Liver (tissue), 9 donors: ENCODE measurements around the gene MED4. TPM values are rescaled to one million over a fixed set of nuclear protein-coding genes. Genes with fewer than 3 reads are reported as not detected.

Experiments
- DNase-seq: peaks from one replicate; pipeline ENCODE4 v3.0.0-alpha.2; 2017; ENCODE audit warnings: low spot score
- H3K27ac ChIP-seq, 2 donors: one replicate each; pipeline ENCODE4 v1.7.0; 2013; ENCODE audit warnings: inconsistent platforms in 2 of 2, low read length in 2 of 2, control low read depth in 1 of 2, low read depth in 1 of 2, mild to moderate bottlenecking in 1 of 2
- H3K27me3 ChIP-seq, 4 donors: one replicate each; pipeline versions ENCODE4 v1.6.1 to v1.7.0; 2013; ENCODE audit warnings: low read length in 3 of 4, inconsistent platforms in 1 of 4, mild to moderate bottlenecking in 1 of 4, moderate library complexity in 1 of 4; ENCODE audit not compliant: control insufficient read depth in 4 of 4, insufficient read depth in 4 of 4
- H3K36me3 ChIP-seq, 4 donors: one replicate each; pipeline versions ENCODE4 v1.6.1 to v1.7.0; 2013; ENCODE audit warnings: low read length in 3 of 4, mild to moderate bottlenecking in 3 of 4, low read depth in 1 of 4, moderate library complexity in 1 of 4; ENCODE audit not compliant: control insufficient read depth in 4 of 4, insufficient read depth in 3 of 4
- H3K4me1 ChIP-seq, 4 donors: one replicate each; pipeline versions ENCODE4 v1.6.1 to v1.7.0; 2013; ENCODE audit warnings: low read length in 3 of 4, mild to moderate bottlenecking in 3 of 4, moderate library complexity in 1 of 4; ENCODE audit not compliant: control insufficient read depth in 4 of 4, insufficient read depth in 4 of 4
- H3K4me3 ChIP-seq, 3 donors: one replicate each; pipeline versions ENCODE4 v1.6.1 to v1.7.0; 2013; ENCODE audit warnings: low read length in 3 of 3, control low read depth in 1 of 3, low read depth in 1 of 3, mild to moderate bottlenecking in 1 of 3
- H3K9ac ChIP-seq, 2 donors: one replicate each; pipeline ENCODE4 v1.7.0; 2013; ENCODE audit warnings: low read length in 2 of 2, mild to moderate bottlenecking in 2 of 2, moderate library complexity in 2 of 2, control low read depth in 1 of 2, low read depth in 1 of 2
- H3K9me3 ChIP-seq, 4 donors: one replicate each; pipeline versions ENCODE4 v1.6.1 to v1.7.0; 2013; ENCODE audit warnings: low read length in 3 of 4; ENCODE audit not compliant: control insufficient read depth in 4 of 4
- ATF3 ChIP-seq: IDR thresholded peaks from 2 replicates; pipeline ENCODE4 v1.6.1; 2016; ENCODE audit warnings: antibody characterized with exemption
- CTCF ChIP-seq: fragments of 150-350 bp; IDR thresholded peaks from 2 replicates; pipeline ENCODE4 v1.5.1; 2017; ENCODE audit warnings: improper control_type of control experiment, low read depth, low read length; ENCODE audit not compliant: missing input control
- FOXA1 ChIP-seq: IDR thresholded peaks from 2 replicates; pipeline ENCODE4 v1.6.1; 2016; ENCODE audit warnings: antibody characterized with exemption
- FOXA2 ChIP-seq: IDR thresholded peaks from 2 replicates; pipeline ENCODE4 v1.6.1; 2016; ENCODE audit warnings: antibody characterized with exemption
- GABPA ChIP-seq, 2 donors: IDR thresholded peaks in 1 of 2; conservative IDR thresholded peaks in 1 of 2; 2 replicates each; pipeline ENCODE4 v1.6.1; 2016; ENCODE audit warnings: antibody characterized with exemption in 2 of 2, mild to moderate bottlenecking in 1 of 2, moderate library complexity in 1 of 2
- HNF4A ChIP-seq, 2 donors: conservative IDR thresholded peaks; 2 replicates each; pipeline ENCODE4 v1.6.1; 2016; ENCODE audit warnings: antibody characterized with exemption in 2 of 2, mild to moderate bottlenecking in 2 of 2
- HNF4G ChIP-seq: IDR thresholded peaks from 2 replicates; pipeline ENCODE4 v1.6.1; 2016; ENCODE audit warnings: antibody characterized with exemption
- JUND ChIP-seq, 2 donors: IDR thresholded peaks; 2 replicates each; pipeline ENCODE4 v1.6.1; 2016; ENCODE audit warnings: antibody characterized with exemption in 2 of 2
- MAX ChIP-seq: IDR thresholded peaks from 2 replicates; pipeline ENCODE4 v1.6.1; 2016; ENCODE audit warnings: antibody characterized with exemption
- NR2F2 ChIP-seq: IDR thresholded peaks from 2 replicates; pipeline ENCODE4 v1.6.1; 2016; ENCODE audit warnings: antibody characterized with exemption
- RAD21 ChIP-seq, 2 donors: IDR thresholded peaks; 2 replicates each; pipeline ENCODE4 v1.6.1; 2016; ENCODE audit warnings: antibody characterized with exemption in 2 of 2, mild to moderate bottlenecking in 2 of 2
- REST ChIP-seq: IDR thresholded peaks from 2 replicates; pipeline ENCODE4 v1.6.1; 2016; ENCODE audit warnings: antibody characterized with exemption, mild to moderate bottlenecking
- RXRA ChIP-seq, 2 donors: IDR thresholded peaks; 2 replicates each; pipeline ENCODE4 v1.6.1; 2017 to 2018; ENCODE audit warnings: antibody characterized with exemption in 2 of 2, mild to moderate bottlenecking in 1 of 2
- SP1 ChIP-seq: IDR thresholded peaks from 2 replicates; pipeline ENCODE4 v1.6.1; 2018; ENCODE audit warnings: antibody characterized with exemption, mild to moderate bottlenecking
- YY1 ChIP-seq: IDR thresholded peaks from 2 replicates; pipeline ENCODE4 v1.6.1; 2016; ENCODE audit warnings: antibody characterized with exemption, mild to moderate bottlenecking
- ZBTB33 ChIP-seq: IDR thresholded peaks from 2 replicates; pipeline ENCODE4 v1.6.1; 2016; ENCODE audit warnings: antibody characterized with exemption
- WGBS: extraction: QIAGEN DNeasy Blood & Tissue Kit; methylation state at CpG from one replicate; pipeline ENCODE4 v1.1.7; 2013; 5-methylcytosine and 5-hydroxymethylcytosine counted together
- polyA plus RNA-seq, 2 donors: library from polyadenylated mRNA; stranded (reverse) in 1 of 2; unstranded in 1 of 2; fragments of 200-250 nt in 1 of 2; fragments of >200 nt in 1 of 2; fragmentation: Nextera tagmentation in 1 of 2; extraction: Ambion mirVana in 1 of 2; gene quantifications; one replicate each; pipeline versions ENCODE4 v1.2.1 to v1.2.3, GENCODE V29; 2013 to 2015
- total RNA-seq, 2 donors: library from RNA; depleted of rRNA; stranded (reverse); fragments of >200 nt; gene quantifications; one replicate each; pipeline ENCODE4 v1.2.3, GENCODE V29; 2014
- donor health status: healthy.
- donor health status: healthy.
- donor health status: healthy.
- donor health status: healthy.
- donor health status: healthy.

MED4 gene
- total and polyA plus RNA-seq, 4 donors = 18.2 to 32.4 (median 22.6) TPM

- TF ChIP-seq FOXA2 (no peak), HNF4G (no peak), NR2F2 (no peak), REST (no peak), SP1 (no peak), FOXA1 (no peak), RAD21 (IDR thresholded peaks at IDR 0.05) (no peak), MAX (no peak), YY1 (no peak), GABPA (IDR thresholded peaks at IDR 0.05 in 1 of 2, conservative IDR thresholded peaks at IDR 0.05 in 1 of 2) (no peak)
- no peak for DNase-seq
- no peak overlapping the region for H3K27ac ChIP-seq
- no peaks in the 10 kb centered on the region for H3K27me3 ChIP-seq
- peaks cover 10 to 88% (median 75%) of the 10 kb centered on the region in 4 donors for H3K36me3 ChIP-seq
- no peak overlapping the region for H3K4me3 ChIP-seq
- WGBS = 84% methylated on average over 2 of the region's 2 CpGs
- H3K9me3 ChIP-seq = peaks cover 13 to 29% (median 24%) of the 10 kb centered on the region in 4 donors
- no peak overlapping the region for H3K9ac ChIP-seq
- H3K4me1 ChIP-seq = no peaks in the 10 kb centered on the region
These were observed 20.9 kb downstream of the MED4 start for GRCh38 chr13:48074006-48074405.

- Histone ChIP-seq H3K27me3 (no peaks in the 10 kb centered on the region), H3K9me3 (peaks cover 15 to 41% (median 28%) of the 10 kb centered on the region in 4 donors), H3K4me3 (peak overlapping the region in 1 of 3 donors; percentile 1), H3K36me3 (peaks cover 11 to 87% (median 71%) of the 10 kb centered on the region in 4 donors), H3K4me1 (no peaks in the 10 kb centered on the region), H3K27ac (no peak overlapping the region), H3K9ac (no peak overlapping the region)
- DNase-seq = no peak
- TF ChIP-seq FOXA2 (no peak), ZBTB33 (no peak), CTCF (no peak), RAD21 (IDR thresholded peaks at IDR 0.05) (no peak), NR2F2 (no peak), ATF3 (no peak), HNF4G (no peak), RXRA (IDR thresholded peaks at IDR 0.05) (no peak), REST (no peak), YY1 (no peak), SP1 (no peak), HNF4A (conservative IDR thresholded peaks at IDR 0.05) (no peak), JUND (IDR thresholded peaks at IDR 0.05) (no peak), MAX (no peak)
- WGBS = 99% methylated on average over 2 of the region's 2 CpGs
These were observed 22.1 kb downstream of the MED4 start for GRCh38 chr13:48072787-48073186.
